Activated CD4-positive, alpha-beta memory T cell treated with anti-CD3 and anti-CD28 coated beads, Interleukin-2, amount 10 ng/mL, durations not matched to agents 7 days and 5 days (primary cell): ENCODE results near the gene PIAS4. TPM values are rescaled to one million over a fixed set of nuclear protein-coding genes. Genes with fewer than 3 reads are reported as not detected.

ENCODE experiments used
- CTCF ChIA-PET: fragments of 350-600 bp; sonication (Branson Sonifier 250); formaldehyde crosslinking; loops from one replicate; lab custom pipeline; 2021; ENCODE audit warnings: antibody characterized with exemption, inconsistent platforms; lab: Charles Lee
- POLR2A ChIA-PET: fragments of 350-600 bp; sonication (Branson Sonifier 250); formaldehyde crosslinking; loops from one replicate; lab custom pipeline; 2021; ENCODE audit warnings: antibody characterized with exemption; lab: Charles Lee
- DNase-seq: peaks from one replicate; pipeline ENCODE4 v3.0.0-alpha.2; 2020
- H3K27ac Mint-ChIP-seq: one replicate; pipeline ENCODE4 v1.8.0; 2021; ENCODE audit warnings: mild to moderate bottlenecking, mixed read lengths
- H3K27me3 Mint-ChIP-seq: one replicate; pipeline ENCODE4 v1.8.0; 2021; ENCODE audit warnings: mixed read lengths
- H3K36me3 Mint-ChIP-seq: one replicate; pipeline ENCODE4 v1.8.0; 2021; ENCODE audit warnings: low read depth, mixed read lengths
- H3K4me1 Mint-ChIP-seq: one replicate; pipeline ENCODE4 v1.8.0; 2021; ENCODE audit warnings: mixed read lengths
- H3K4me3 Mint-ChIP-seq: one replicate; pipeline ENCODE4 v1.8.0; 2021; ENCODE audit warnings: mild to moderate bottlenecking, mixed read lengths
- H3K9me3 Mint-ChIP-seq: one replicate; pipeline ENCODE4 v1.8.0; 2021; ENCODE audit warnings: mixed read lengths
- total RNA-seq, 2 experiments: library from RNA; stranded (reverse); gene quantifications; one replicate each; pipeline ENCODE4 v1.2.3, GENCODE V29; 2021

The PIAS4 gene
- total RNA-seq, 2 experiments from 2014 or later, result 28.6 to 33.2 TPM

DNA sequence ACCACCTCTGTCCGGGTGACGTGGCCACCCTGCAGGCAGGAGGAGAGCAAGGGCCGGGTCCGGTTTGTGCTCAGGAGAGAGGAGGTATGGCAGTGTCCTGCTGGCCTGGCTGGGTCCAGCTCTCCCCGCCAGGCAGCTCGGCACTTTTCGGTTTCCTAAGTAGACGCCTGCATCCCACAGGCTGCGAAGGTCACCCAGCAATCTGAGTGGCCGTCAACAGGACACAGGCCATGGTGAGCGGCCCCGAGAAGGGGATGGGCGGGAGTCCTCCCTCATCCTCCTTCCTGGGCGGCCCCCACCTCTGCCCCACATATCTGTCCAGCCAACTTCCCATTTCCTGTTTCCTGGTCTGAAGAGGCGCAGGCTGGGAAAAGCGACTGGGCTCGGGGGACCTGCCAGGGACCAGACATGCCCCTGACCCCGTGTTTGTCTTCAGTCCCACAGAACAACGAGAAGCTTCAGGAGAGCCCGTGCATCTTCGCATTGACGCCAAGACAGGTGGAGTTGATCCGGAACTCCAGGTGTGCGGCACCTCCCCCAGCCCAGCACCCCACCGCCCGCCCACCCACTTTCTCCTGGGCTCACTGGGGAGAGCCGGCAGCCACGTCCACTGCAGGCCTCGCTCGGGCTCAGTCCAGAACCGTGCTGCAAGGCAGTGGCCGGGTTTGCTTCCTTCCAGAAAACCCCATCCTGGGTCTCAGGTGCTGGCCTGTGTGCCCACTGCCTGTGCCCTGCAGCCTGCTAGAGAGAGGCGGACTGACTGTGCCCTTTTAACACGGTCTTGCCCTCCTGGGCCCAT is 16.3 kb downstream of the PIAS4 start:
- Mint-ChIP-seq H3K27me3 (no peaks in the 10 kb centered on the region), H3K27ac (no peak overlapping the region), H3K36me3 (peaks cover 17% of the 10 kb centered on the region), H3K9me3 (peaks cover 3% of the 10 kb centered on the region), H3K4me3 (no peak overlapping the region), H3K4me1 (no peaks in the 10 kb centered on the region)
- CTCF ChIA-PET, result no interaction called here
- POLR2A ChIA-PET, result no interaction called here
- DNase-seq, result no peak

DNA sequence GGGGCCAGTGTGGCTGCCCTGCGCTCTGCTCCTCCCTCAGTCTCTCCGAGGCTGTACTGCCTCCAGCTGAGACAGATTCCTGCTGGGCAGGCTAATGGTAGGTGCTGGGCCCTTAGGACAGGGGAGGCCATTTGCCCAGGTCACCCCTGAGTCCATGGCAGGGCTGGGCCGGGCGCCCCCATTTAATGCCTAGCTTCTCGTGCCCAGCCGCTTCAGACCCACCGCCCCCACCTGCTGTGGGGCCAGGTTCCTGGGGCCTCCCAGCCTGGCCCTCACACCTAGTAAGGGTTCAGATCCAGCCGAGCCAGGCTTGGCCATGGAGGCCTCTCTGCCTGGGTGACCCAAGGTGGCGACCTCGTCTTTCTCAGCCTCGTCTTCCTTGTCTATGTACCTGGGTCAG is 17.8 kb downstream of the PIAS4 start:
- H3K9me3 Mint-ChIP-seq, result peaks cover 3% of the 10 kb centered on the region
- no peaks in the 10 kb centered on the region for H3K27me3 Mint-ChIP-seq
- H3K27ac Mint-ChIP-seq, result no peak overlapping the region
- H3K4me1 Mint-ChIP-seq, result no peaks in the 10 kb centered on the region
- H3K4me3 Mint-ChIP-seq, result no peak overlapping the region
- POLR2A ChIA-PET, result interaction anchor here (1.1 kb wide), 1 partner anchor 40 kb away, joined by 3 read pairs; the partner anchor contains the start of gene EEF2
- H3K36me3 Mint-ChIP-seq, result peaks cover 17% of the 10 kb centered on the region
- DNase-seq, result no peak
- CTCF ChIA-PET, result no interaction called here

- ChIA-PET CTCF (no interaction called here), POLR2A (interaction anchor here (0.6 kb wide), 1 partner anchor 244 kb away, joined by 3 read pairs; no protein-coding TSS in a partner anchor)
- no peak overlapping the region for H3K4me3 Mint-ChIP-seq
- no peaks in the 10 kb centered on the region for H3K9me3 Mint-ChIP-seq
- H3K36me3 Mint-ChIP-seq, result peaks cover 11% of the 10 kb centered on the region
- no peak for DNase-seq
- H3K4me1 Mint-ChIP-seq, result no peaks in the 10 kb centered on the region
- H3K27ac Mint-ChIP-seq, result no peak overlapping the region
- H3K27me3 Mint-ChIP-seq, result no peaks in the 10 kb centered on the region
Observed at GRCh38 chr19:4027146-4027545, 19.6 kb downstream of the PIAS4 start.

- POLR2A ChIA-PET, result interaction anchor here (1.2 kb wide), 1 partner anchor 13 kb away, joined by 3 read pairs; no protein-coding TSS in a partner anchor
- CTCF ChIA-PET, result no interaction called here
- Mint-ChIP-seq H3K4me3 (no peak overlapping the region), H3K4me1 (no peaks in the 10 kb centered on the region), H3K36me3 (peaks cover 8% of the 10 kb centered on the region), H3K9me3 (no peaks in the 10 kb centered on the region), H3K27ac (no peak overlapping the region), H3K27me3 (no peaks in the 10 kb centered on the region)
- DNase-seq, result no peak
Observed at GRCh38 chr19:4028334-4029246, 21.1 kb downstream of the PIAS4 start.

GRCh38 chr19:4029247-4029614 is 21.7 kb downstream of the PIAS4 start:
- Mint-ChIP-seq H3K9me3 (no peaks in the 10 kb centered on the region), H3K4me1 (no peaks in the 10 kb centered on the region), H3K36me3 (peaks cover 3% of the 10 kb centered on the region), H3K27me3 (no peaks in the 10 kb centered on the region), H3K4me3 (no peak overlapping the region), H3K27ac (no peak overlapping the region)
- no peak for DNase-seq
- ChIA-PET POLR2A (no interaction called here), CTCF (no interaction called here)

- POLR2A ChIA-PET, result no interaction called here
- no peak overlapping the region for H3K27ac Mint-ChIP-seq
- CTCF ChIA-PET, result no interaction called here
- no peaks in the 10 kb centered on the region for H3K4me1 Mint-ChIP-seq
- no peaks in the 10 kb centered on the region for H3K27me3 Mint-ChIP-seq
- H3K9me3 Mint-ChIP-seq, result no peaks in the 10 kb centered on the region
- H3K4me3 Mint-ChIP-seq, result no peak overlapping the region
- DNase-seq, result no peak
- H3K36me3 Mint-ChIP-seq, result peaks cover 3% of the 10 kb centered on the region
Observed at GRCh38 chr19:4030552-4030951, 23.0 kb downstream of the PIAS4 start.

- Mint-ChIP-seq H3K4me1 (no peaks in the 10 kb centered on the region), H3K27me3 (no peaks in the 10 kb centered on the region), H3K36me3 (peaks cover 3% of the 10 kb centered on the region), H3K9me3 (no peaks in the 10 kb centered on the region), H3K4me3 (no peak overlapping the region), H3K27ac (no peak overlapping the region)
- ChIA-PET CTCF (no interaction called here), POLR2A (no interaction called here)
- DNase-seq, result no peak
Observed at GRCh38 chr19:4030981-4031380, 23.4 kb downstream of the PIAS4 start.

DNA sequence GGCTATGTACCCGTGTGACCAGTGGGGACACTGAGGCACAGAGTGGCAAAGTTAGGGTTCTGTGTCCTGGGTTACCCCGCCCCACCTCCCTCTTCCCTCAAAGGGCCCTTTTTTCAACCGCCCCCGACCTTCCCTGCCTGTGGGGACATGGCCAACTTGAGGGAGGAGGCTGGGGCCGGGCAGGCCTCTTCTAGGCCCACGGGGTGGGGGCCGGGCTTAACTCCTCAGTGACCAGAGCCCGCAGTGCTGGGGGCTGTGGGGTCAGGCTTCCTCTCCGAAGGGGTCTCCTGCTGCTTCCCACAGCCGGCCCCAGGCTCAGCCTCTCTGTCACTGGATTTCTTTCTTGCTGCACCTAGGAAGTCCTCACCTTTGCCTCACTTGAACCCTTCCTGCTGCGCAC is 23.9 kb downstream of the PIAS4 start:
- Mint-ChIP-seq H3K27me3 (no peaks in the 10 kb centered on the region), H3K4me3 (no peak overlapping the region), H3K9me3 (no peaks in the 10 kb centered on the region), H3K36me3 (peaks cover 3% of the 10 kb centered on the region), H3K4me1 (no peaks in the 10 kb centered on the region), H3K27ac (no peak overlapping the region)
- POLR2A ChIA-PET, result no interaction called here
- no peak for DNase-seq
- CTCF ChIA-PET, result no interaction called here

DNA sequence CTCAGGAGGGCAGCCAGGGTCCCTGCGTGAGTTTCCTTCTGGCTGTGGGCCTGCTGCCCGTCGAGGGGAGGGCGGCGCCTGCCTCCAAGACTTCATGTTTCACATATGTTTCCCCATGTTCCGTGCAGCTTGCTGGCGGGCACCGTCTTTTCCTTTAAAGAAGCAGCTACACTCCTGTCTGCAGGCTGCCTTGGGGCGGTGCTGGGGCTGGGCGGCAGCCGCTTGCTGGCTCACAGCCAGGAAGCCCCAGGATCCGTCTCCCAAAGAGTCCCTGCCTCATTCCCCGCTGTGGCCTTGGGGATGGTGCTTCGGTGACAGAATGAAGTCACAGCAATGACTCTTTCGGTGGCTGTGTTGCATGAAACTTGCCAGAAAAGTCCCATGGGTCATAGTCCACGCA is 24.9 kb downstream of the PIAS4 start:
- Mint-ChIP-seq H3K4me1 (no peaks in the 10 kb centered on the region), H3K9me3 (no peaks in the 10 kb centered on the region), H3K36me3 (peaks cover 3% of the 10 kb centered on the region), H3K4me3 (no peak overlapping the region), H3K27ac (no peak overlapping the region), H3K27me3 (no peaks in the 10 kb centered on the region)
- CTCF ChIA-PET, result no interaction called here
- DNase-seq, result no peak
- POLR2A ChIA-PET, result no interaction called here

- H3K27me3 Mint-ChIP-seq, result no peaks in the 10 kb centered on the region
- no peak overlapping the region for H3K4me3 Mint-ChIP-seq
- ChIA-PET CTCF (interaction anchor here (1.1 kb wide), 1 partner anchor 107 kb away, joined by 4 read pairs; no protein-coding TSS in a partner anchor), POLR2A (interaction anchor here (1.3 kb wide), 1 partner anchor 26 kb away, joined by 3 read pairs; the partner anchor contains the start of gene PIAS4)
- peaks cover 6% of the 10 kb centered on the region for H3K36me3 Mint-ChIP-seq
- H3K4me1 Mint-ChIP-seq, result no peaks in the 10 kb centered on the region
- H3K9me3 Mint-ChIP-seq, result no peaks in the 10 kb centered on the region
- H3K27ac Mint-ChIP-seq, result no peak overlapping the region
- no peak for DNase-seq
Observed at GRCh38 chr19:4033028-4033956, 25.8 kb downstream of the PIAS4 start.

DNA sequence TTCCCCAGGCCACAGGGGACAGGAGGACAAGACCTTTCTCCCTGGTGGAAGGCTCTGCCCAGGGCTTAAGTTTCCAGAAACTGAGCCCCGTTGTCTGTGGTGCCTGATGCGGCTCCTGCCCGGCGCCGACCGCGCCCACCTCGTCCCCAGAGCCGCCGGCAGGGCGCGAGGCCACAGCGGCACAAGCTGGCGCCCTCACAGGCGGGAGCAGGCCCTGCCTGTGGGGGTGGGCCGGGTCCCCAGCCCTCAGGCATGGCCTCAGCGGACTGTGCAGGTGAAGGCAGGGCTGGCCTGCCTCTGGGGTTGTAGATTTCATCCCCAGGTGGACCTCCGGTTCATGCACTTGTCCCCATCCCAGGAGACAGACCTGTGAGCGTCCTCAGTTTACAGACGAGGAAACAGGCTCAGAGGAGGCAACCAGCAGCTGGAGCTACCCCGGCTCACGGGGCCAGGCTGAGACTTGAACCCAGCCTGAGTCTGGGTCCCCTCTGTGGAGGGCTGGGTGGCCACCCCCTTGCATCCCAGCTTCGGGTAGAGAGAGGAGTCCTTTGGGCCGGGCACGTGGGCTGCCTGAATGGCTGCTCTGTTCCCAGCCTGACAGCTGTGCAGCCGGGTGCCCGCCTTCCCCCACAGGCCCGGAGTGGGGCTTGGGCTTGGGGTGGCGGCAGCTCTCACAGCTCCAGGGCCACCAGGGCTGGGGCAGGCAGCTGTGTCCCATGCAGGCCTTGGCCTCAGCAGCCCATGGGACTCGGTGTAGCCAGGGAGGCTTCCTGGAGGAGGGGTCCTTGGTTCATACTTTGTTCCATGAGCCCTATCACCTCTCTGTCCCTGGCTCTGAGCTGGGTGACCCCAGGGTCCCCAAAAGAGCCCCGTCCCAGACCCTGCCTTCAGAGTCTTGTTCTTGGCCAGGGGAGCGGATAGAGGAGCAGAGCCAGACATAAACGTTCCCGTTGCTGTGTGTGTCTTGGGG is 26.8 kb downstream of the PIAS4 start:
- no peaks in the 10 kb centered on the region for H3K27me3 Mint-ChIP-seq
- peaks cover 6% of the 10 kb centered on the region for H3K36me3 Mint-ChIP-seq
- CTCF ChIA-PET, result interaction anchor here (1.1 kb wide), 1 partner anchor 105 kb away, joined by 4 read pairs; no protein-coding TSS in a partner anchor
- no peaks in the 10 kb centered on the region for H3K4me1 Mint-ChIP-seq
- POLR2A ChIA-PET, result interaction anchor here (0.9 to 1.3 kb wide), 2 partner anchors 27 kb away, joined by 3 read pairs; partner anchors contain the start of gene PIAS4
- no peak overlapping the region for H3K4me3 Mint-ChIP-seq
- DNase-seq, result no peak
- H3K9me3 Mint-ChIP-seq, result no peaks in the 10 kb centered on the region
- no peak overlapping the region for H3K27ac Mint-ChIP-seq
